Mucosa of descending colon (tissue), 3 donors: Measurements from ENCODE around the gene NKIRAS1. TPM values are rescaled to one million over a fixed set of nuclear protein-coding genes. Genes with fewer than 3 reads are reported as not detected.

Source experiments
- ATAC-seq: fragments of 200-7000 bp; cut with Tn5 transposase; one replicate; pipeline ENCODE4 v1.9.1; 2020; ENCODE audit warnings: mild to moderate bottlenecking, moderate library complexity
- DNase-seq, 3 donors: peaks; one replicate each; pipeline ENCODE4 v3.0.0-alpha.2; 2020
- H3K36me3 ChIP-seq: fragments of 200-600 bp; one replicate; pipeline ENCODE4 v1.8.0; 2021; ENCODE audit warnings: low read depth, mild to moderate bottlenecking
- H3K4me1 ChIP-seq: fragments of 200-600 bp; one replicate; pipeline ENCODE4 v1.8.0; 2021; ENCODE audit warnings: low read depth, mild to moderate bottlenecking
- H3K4me3 ChIP-seq: fragments of 200-600 bp; one replicate; pipeline ENCODE4 v1.8.0; 2021; ENCODE audit warnings: mild to moderate bottlenecking
- H3K9me3 ChIP-seq: fragments of 200-600 bp; one replicate; pipeline ENCODE4 v1.8.0; 2021; ENCODE audit warnings: mild to moderate bottlenecking
- intact Hi-C, 2 donors: fragments of 100-400 bp; cut with DNase I in 1 of 2; cut with micrococcal nuclease in 1 of 2; formaldehyde crosslinking; loops; one replicate each; pipeline versions ENCODE4 v1.11.0 to v1.11.1; 2022; cut with DNase I, micrococcal nuclease
- total RNA-seq, 3 donors: library from RNA; stranded (reverse); fragmentation: NEBNext Ultra II Directional in 2 of 3; extraction: Animal tissue kit (Norgen Biotek cat#: 25700) in 2 of 3; gene quantifications; one replicate each; pipeline versions ENCODE4 v1.2.1 to v1.2.4, GENCODE V29; 2021 to 2023
- TF ChIP-seq, protein P1 (sequence below): fragments of 200-600 bp; IDR thresholded peaks from one replicate; pipeline ENCODE4 v1.8.0; 2022; ENCODE audit warnings: antibody characterized with exemption, mild to moderate bottlenecking
- donor health status: DM: no; HTN: no; CAD: no; lungs with moderate emphysema.
- donor health status: DM: no; HTN: no; CAD: no.
- donor health status: DM: no; HTN: yes; CAD: no.

The NKIRAS1 gene
- total RNA-seq, 3 donors from 2014 or later, result 3.5 to 15.0 (median 5.3) TPM

DNA sequence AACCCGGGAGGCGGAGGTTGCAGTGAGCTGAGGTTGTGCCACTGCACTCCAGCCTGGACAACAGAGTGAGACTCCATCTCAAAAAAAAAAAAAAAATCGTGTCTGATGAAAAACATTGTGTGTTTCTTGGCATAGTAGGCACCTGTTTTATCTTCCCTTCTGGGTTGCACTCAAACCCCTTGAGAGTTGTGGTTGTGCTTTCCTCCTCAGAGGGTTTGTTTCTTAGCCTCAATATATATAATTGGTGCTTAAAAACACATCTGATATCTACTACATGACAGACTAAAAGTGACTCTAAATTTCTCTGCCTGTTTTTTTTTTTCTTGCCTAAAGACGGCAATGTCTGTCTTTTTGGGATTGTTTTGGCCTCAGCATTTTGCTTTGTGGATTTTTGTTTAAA, 35.9 kb upstream of the NKIRAS1 start:
- H3K4me1 ChIP-seq, result peaks cover 10% of the 10 kb centered on the region
- intact Hi-C loops, result no loop called here
- TF ChIP-seq, protein P1, sequence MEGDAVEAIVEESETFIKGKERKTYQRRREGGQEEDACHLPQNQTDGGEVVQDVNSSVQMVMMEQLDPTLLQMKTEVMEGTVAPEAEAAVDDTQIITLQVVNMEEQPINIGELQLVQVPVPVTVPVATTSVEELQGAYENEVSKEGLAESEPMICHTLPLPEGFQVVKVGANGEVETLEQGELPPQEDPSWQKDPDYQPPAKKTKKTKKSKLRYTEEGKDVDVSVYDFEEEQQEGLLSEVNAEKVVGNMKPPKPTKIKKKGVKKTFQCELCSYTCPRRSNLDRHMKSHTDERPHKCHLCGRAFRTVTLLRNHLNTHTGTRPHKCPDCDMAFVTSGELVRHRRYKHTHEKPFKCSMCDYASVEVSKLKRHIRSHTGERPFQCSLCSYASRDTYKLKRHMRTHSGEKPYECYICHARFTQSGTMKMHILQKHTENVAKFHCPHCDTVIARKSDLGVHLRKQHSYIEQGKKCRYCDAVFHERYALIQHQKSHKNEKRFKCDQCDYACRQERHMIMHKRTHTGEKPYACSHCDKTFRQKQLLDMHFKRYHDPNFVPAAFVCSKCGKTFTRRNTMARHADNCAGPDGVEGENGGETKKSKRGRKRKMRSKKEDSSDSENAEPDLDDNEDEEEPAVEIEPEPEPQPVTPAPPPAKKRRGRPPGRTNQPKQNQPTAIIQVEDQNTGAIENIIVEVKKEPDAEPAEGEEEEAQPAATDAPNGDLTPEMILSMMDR, result no peak

DNA sequence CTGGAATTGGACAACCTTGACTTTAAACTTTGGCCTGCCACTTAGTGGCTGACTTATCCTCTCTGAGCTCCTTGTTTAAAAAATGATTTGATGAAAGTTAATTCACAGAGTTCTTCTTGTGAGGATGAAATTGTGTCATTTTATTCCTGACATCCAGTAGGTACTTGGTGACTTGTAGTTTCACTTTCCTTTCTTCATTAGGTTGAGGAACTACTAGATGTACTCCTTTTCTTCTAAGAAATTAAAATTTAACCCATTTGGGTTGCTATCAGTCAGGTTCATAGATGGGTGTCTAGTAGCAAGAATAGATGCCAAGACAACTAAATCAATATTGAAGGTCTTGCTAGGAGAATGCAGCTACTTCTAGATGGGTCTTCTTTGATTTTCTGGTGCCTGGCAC, 33.5 kb upstream of the NKIRAS1 start:
- Histone ChIP-seq H3K4me1 (peaks cover 19% of the 10 kb centered on the region), H3K36me3 (peaks cover 4% of the 10 kb centered on the region), H3K4me3 (no peak overlapping the region), H3K9me3 (no peaks in the 10 kb centered on the region)
- no peak for ATAC-seq
- DNase-seq, result no peak
- intact Hi-C loops, result no loop called here
- TF ChIP-seq, protein P1, result no peak

More for the DNA sequence above, 35.9 kb upstream of the NKIRAS1 start:
- ATAC-seq (peak; percentile 22), DNase-seq (no peak)
- no peaks in the 10 kb centered on the region for H3K9me3 ChIP-seq
- no peaks in the 10 kb centered on the region for H3K36me3 ChIP-seq
- H3K4me3 ChIP-seq, result no peak overlapping the region

DNA sequence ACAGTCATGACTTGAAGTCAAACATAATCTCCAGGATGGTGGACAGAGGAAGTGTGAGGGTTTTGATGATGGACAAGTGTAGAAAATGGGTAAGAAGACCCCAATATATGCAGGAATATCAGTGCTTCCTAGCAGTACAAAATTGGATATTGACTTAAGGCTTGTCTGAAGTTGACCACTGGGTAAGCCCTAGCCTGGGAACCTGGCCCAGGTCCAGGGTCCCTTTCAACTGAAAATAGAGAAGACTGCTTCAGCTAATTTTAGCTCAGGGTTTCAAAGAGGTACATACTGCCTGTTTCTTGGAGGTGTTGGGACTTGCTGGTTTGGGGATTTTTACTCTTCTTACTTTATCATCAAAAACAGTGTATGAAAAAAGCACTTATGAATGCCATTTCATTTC, 33.0 kb upstream of the NKIRAS1 start:
- intact Hi-C loops, result no loop called here
- no peaks in the 10 kb centered on the region for H3K9me3 ChIP-seq
- no peak overlapping the region for H3K4me3 ChIP-seq
- H3K36me3 ChIP-seq, result peaks cover 4% of the 10 kb centered on the region
- TF ChIP-seq, protein P1, result no peak
- no peak for ATAC-seq
- peaks cover 19% of the 10 kb centered on the region for H3K4me1 ChIP-seq
- peak in 1 of 3 donors; percentile 36 for DNase-seq

DNA sequence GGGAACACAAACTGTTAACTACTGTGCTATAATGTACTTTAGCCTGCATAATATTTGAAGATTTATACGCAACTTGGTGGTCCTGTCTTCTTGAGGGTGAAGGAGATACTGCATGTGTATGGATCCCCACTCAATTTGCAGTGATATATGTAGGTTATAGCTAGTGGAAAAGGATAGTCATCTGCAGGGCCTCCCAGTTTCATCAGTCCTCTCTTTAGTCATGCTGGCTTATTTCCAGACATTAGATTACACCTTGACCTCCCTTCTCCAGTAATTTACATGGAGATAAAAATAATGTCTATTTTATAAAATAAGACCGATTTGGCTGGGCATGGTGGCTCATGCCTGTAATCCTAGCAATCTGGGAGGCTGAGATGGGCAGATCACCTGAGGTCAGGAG, 32.0 kb upstream of the NKIRAS1 start:
- TF ChIP-seq, protein P1, result no peak
- Histone ChIP-seq H3K4me3 (no peak overlapping the region), H3K9me3 (no peaks in the 10 kb centered on the region), H3K4me1 (peaks cover 23% of the 10 kb centered on the region), H3K36me3 (peaks cover 4% of the 10 kb centered on the region)
- no peak for DNase-seq
- ATAC-seq, result no peak
- intact Hi-C loops, result no loop called here

DNA sequence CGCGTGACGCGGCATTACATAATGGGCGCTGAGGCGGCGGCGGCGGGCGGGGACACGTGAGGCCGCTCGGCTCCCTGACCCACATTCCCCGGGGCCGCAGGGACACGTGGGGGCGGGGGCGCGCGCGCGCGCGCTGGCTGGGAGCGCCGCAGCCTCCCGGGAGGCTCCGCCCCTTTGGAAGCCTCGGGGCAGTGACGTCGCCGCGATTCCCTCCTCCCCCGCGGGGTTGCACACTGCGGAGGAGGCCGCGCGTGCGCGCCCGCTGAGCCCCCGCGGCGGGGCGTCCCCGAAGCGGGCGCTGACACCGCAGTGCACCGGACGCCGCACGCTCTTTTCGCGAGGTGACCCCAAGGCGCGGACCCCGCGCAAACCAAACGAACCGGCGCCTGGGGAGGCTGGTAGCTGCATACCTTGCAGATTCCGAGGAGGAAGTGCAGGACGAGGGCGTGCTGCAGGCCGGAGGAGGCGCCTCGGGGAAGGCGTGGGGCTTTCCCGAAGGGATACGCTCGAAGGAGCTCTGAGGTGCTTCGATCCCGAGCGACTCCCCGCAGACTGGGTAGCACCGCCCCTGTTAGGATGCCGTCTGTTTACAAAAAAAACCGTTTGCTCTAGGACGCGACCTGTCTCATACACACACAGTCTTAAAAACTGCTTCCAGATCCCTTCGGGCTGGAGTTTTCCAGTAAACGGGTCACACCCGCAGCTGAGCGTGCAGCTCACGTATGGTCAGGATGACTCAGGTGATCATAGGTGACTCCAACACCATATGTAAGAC, 29.3 kb upstream of the NKIRAS1 start:
- DNase-seq, result peak; percentile 98 to 99 (median 99)
- H3K9me3 ChIP-seq, result no peaks in the 10 kb centered on the region
- ATAC-seq, result peak; percentile 94
- TF ChIP-seq, protein P1, result no peak
- intact Hi-C loops, result no loop called here
- H3K36me3 ChIP-seq, result peaks cover 4% of the 10 kb centered on the region
- H3K4me1 ChIP-seq, result peaks cover 23% of the 10 kb centered on the region
- H3K4me3 ChIP-seq, result peak overlapping the region; percentile 54
